Measurements from ENCODE around the gene FAM222A. TPM values are rescaled to one million over a fixed set of nuclear protein-coding genes. Genes with fewer than 3 reads are reported as not detected.

The FAM222A gene
- total RNA-seq, 1 experiment from 2014 or later = 3.1 TPM

DNA sequence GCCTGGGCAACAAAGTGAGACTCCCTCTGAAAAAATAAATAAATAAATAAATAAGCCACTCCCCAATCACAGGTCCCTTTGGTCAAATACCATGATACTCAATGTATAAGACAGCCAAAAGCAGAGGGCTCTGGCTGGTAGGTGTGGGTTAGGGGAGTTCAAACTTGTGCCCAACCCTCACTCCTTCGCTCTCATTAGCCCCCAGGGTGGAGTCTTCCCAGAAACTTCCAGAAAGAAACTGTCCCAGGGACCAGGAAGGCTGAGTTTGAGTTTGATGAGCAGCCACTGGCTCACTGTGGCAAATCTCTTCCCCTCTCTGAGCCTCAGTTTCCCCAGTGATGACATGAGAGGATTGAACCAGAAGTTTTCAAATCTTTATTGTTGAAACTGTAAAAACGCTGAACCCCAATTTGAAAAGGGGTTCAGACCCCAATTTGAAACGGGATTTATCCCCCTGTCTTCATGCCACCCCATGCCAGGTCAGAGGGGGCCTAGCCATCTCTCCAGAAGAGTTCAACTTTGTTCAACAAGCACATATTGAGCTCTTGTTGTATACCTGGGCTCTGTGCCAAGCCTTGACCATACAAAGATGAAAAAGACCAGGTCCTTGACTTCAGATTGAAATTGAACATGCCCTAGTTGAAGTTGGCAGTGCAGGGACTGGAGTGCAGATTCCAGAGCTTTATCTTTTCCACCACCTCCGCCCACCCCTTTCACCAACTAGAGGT is 9.1 kb upstream of the FAM222A start:
- no peak overlapping the region for H2AFZ ChIP-seq
- no peaks in the 10 kb centered on the region for H3K27me3 ChIP-seq (ENCODE audit: insufficient read depth, low read depth)
- intact Hi-C loops (cut with micrococcal nuclease; ENCODE audit: unreplicated experiment) = no loop called here
- H3K36me3 ChIP-seq (ENCODE audit: low read depth) = no peaks in the 10 kb centered on the region
- no peaks in the 10 kb centered on the region for H3K79me2 ChIP-seq (ENCODE audit: low read depth)
- no peaks in the 10 kb centered on the region for H3K4me1 ChIP-seq (replicated peaks; ENCODE audit: insufficient read depth)
- POLR2A ChIA-PET (ENCODE audit: unreplicated experiment) = no interaction called here
- no peak overlapping the region for H3K4me2 ChIP-seq
- no peaks in the 10 kb centered on the region for H3K9me2 ChIP-seq (ENCODE audit: insufficient read depth)
- H3K4me3 ChIP-seq = no peak overlapping the region
- H3K9me3 ChIP-seq (ENCODE audit: insufficient read depth, low read depth) = no peaks in the 10 kb centered on the region
- H4K20me1 ChIP-seq (ENCODE audit: insufficient read depth) = no peaks in the 10 kb centered on the region
- no peak for TF ChIP-seq EZH2 (IDR thresholded peaks at IDR 0.05; ENCODE audit: low read depth)
- TF ChIP-seq, protein P1, sequence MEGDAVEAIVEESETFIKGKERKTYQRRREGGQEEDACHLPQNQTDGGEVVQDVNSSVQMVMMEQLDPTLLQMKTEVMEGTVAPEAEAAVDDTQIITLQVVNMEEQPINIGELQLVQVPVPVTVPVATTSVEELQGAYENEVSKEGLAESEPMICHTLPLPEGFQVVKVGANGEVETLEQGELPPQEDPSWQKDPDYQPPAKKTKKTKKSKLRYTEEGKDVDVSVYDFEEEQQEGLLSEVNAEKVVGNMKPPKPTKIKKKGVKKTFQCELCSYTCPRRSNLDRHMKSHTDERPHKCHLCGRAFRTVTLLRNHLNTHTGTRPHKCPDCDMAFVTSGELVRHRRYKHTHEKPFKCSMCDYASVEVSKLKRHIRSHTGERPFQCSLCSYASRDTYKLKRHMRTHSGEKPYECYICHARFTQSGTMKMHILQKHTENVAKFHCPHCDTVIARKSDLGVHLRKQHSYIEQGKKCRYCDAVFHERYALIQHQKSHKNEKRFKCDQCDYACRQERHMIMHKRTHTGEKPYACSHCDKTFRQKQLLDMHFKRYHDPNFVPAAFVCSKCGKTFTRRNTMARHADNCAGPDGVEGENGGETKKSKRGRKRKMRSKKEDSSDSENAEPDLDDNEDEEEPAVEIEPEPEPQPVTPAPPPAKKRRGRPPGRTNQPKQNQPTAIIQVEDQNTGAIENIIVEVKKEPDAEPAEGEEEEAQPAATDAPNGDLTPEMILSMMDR (conservative IDR thresholded peaks at IDR 0.05) = no peak
- H3K27ac ChIP-seq = no peak overlapping the region
- H3F3A ChIP-seq (ENCODE audit: insufficient read depth, low read depth) = no peaks in the 10 kb centered on the region; the same call in 1 of the 2 replicates
- no peak for DNase-seq
- CTCF ChIA-PET = no interaction called here
- no TSS peak for BruUV-seq (replicated peaks)

DNA sequence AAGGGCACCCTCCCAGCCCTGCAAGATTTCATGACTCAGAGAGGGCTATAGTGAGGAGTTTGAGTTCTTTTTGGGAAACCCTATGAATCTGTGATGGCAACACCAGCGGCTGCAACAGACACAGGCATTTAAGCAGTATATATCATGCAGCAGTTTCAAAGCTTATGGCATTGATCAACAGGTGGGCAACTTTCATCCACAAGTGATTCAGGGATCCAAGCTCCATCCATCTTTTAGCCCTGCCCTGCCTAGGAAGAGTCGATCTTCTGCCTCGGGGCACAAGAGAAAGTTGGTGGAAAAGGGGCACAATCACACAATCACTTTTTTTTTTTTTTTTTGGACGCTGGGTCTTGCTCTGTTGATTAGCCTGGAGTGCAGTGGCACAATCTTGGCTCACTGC is 8.3 kb upstream of the FAM222A start:
- Histone ChIP-seq H3K79me2 (ENCODE audit: low read depth) (no peaks in the 10 kb centered on the region), H3K4me2 (no peak overlapping the region), H4K20me1 (ENCODE audit: insufficient read depth) (no peaks in the 10 kb centered on the region), H3K9me3 (ENCODE audit: insufficient read depth, low read depth) (no peaks in the 10 kb centered on the region), H3K27ac (no peak overlapping the region), H3K4me1 (replicated peaks; ENCODE audit: insufficient read depth) (peaks cover 7% of the 10 kb centered on the region), H3K9me2 (ENCODE audit: insufficient read depth) (no peaks in the 10 kb centered on the region), H3K4me3 (no peak overlapping the region), H3K36me3 (ENCODE audit: low read depth) (no peaks in the 10 kb centered on the region), H2AFZ (no peak overlapping the region), H3F3A (ENCODE audit: insufficient read depth, low read depth) (peaks cover 2% of the 10 kb centered on the region; the same call in 1 of the 2 replicates), H3K27me3 (ENCODE audit: insufficient read depth, low read depth) (no peaks in the 10 kb centered on the region)
- TF ChIP-seq EZH2 (IDR thresholded peaks at IDR 0.05; ENCODE audit: low read depth) = no peak
- TF ChIP-seq, protein P1 (conservative IDR thresholded peaks at IDR 0.05) = no peak
- CTCF ChIA-PET = no interaction called here
- intact Hi-C loops (cut with micrococcal nuclease; ENCODE audit: unreplicated experiment) = no loop called here
- POLR2A ChIA-PET (ENCODE audit: unreplicated experiment) = no interaction called here
- BruUV-seq (replicated peaks) = no TSS peak
- no peak for DNase-seq

DNA sequence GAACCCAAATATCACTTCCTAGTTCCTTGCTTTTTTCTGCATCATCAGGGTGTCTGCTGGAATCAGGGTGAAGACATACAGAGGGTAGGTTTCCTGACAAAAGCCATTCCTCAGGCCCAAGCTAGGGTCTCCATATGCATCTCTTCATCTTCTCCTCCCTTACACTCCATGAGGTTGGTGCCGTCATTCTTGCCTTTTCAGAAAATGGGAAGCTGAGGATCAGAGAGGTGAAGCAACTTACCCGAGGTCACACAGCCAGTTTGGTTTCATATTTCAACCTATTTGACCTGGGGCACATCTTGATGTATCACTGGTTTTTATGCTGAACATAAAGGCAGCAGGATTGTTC is 7.3 kb upstream of the FAM222A start:
- ChIA-PET CTCF (no interaction called here), POLR2A (ENCODE audit: unreplicated experiment) (no interaction called here)
- no peaks in the 10 kb centered on the region for H3K27me3 ChIP-seq (ENCODE audit: insufficient read depth, low read depth)
- H3K27ac ChIP-seq = no peak overlapping the region
- H3K4me3 ChIP-seq = no peak overlapping the region
- intact Hi-C loops (cut with micrococcal nuclease; ENCODE audit: unreplicated experiment) = no loop called here
- DNase-seq = no peak
- H3K9me3 ChIP-seq (ENCODE audit: insufficient read depth, low read depth) = no peaks in the 10 kb centered on the region
- H3K4me1 ChIP-seq (replicated peaks; ENCODE audit: insufficient read depth) = peaks cover 14% of the 10 kb centered on the region
- no peaks in the 10 kb centered on the region for H3K36me3 ChIP-seq (ENCODE audit: low read depth)
- TF ChIP-seq EZH2 (IDR thresholded peaks at IDR 0.05; ENCODE audit: low read depth) = no peak
- TF ChIP-seq, protein P1 (conservative IDR thresholded peaks at IDR 0.05) = no peak
- H3K9me2 ChIP-seq (ENCODE audit: insufficient read depth) = no peaks in the 10 kb centered on the region
- H4K20me1 ChIP-seq (ENCODE audit: insufficient read depth) = no peaks in the 10 kb centered on the region
- no peaks in the 10 kb centered on the region for H3K79me2 ChIP-seq (ENCODE audit: low read depth)
- H2AFZ ChIP-seq = no peak overlapping the region
- BruUV-seq (replicated peaks) = no TSS peak
- H3K4me2 ChIP-seq = no peak overlapping the region
- peaks cover 8% of the 10 kb centered on the region; the same call in 1 of the 2 replicates for H3F3A ChIP-seq (ENCODE audit: insufficient read depth, low read depth)

Measured in PC-9 (cell line).